Activated T-cell treated with anti-CD3 and anti-CD28 coated beads for 4 hours (primary cell): ENCODE results near the gene NELL2.
"Not testable (repeated sequence)": the region's sequence is repeated elsewhere in the genome, so short reads cannot be mapped to it uniquely, and the experiment has no call there.

Source experiments
- DNase-seq: peaks from one replicate; pipeline ENCODE4 v3.0.0-alpha.2; 2020

Gene NELL2

GRCh38 chr12:44847403-44847802 lies 28.7 kb downstream of the NELL2 start:
- DNase-seq: no peak

GRCh38 chr12:44846826-44847225 lies 29.3 kb downstream of the NELL2 start:
- DNase-seq: no peak

GRCh38 chr12:44842669-44843068 lies 33.4 kb downstream of the NELL2 start:
- DNase-seq: no peak

- DNase-seq: no peak
Observed at GRCh38 chr12:44839785-44840184, 36.3 kb downstream of the NELL2 start.

- DNase-seq: no peak
Observed at GRCh38 chr12:44837114-44837755, 38.9 kb downstream of the NELL2 start.

GRCh38 chr12:44835641-44836379 lies 40.3 kb downstream of the NELL2 start:
- DNase-seq: no peak

- not testable (repeated sequence) for DNase-seq
Observed at GRCh38 chr12:44834996-44835395, 41.1 kb downstream of the NELL2 start.

- no peak for DNase-seq
Observed at GRCh38 chr12:44833561-44833960, 42.6 kb downstream of the NELL2 start.

GRCh38 chr12:44830566-44831055 lies 45.5 kb downstream of the NELL2 start:
- DNase-seq: no peak

GRCh38 chr12:44829045-44829444 lies 47.1 kb downstream of the NELL2 start:
- DNase-seq: no peak

GRCh38 chr12:44827832-44828438 lies 48.2 kb downstream of the NELL2 start:
- DNase-seq: no peak

GRCh38 chr12:44821702-44822101 lies 54.4 kb downstream of the NELL2 start:
- DNase-seq: not testable (repeated sequence)

- no peak for DNase-seq
Observed at GRCh38 chr12:44819884-44820283, 56.2 kb downstream of the NELL2 start.

- DNase-seq: no peak
Observed at GRCh38 chr12:44817687-44818086, 58.4 kb downstream of the NELL2 start.

GRCh38 chr12:44816446-44817017 lies 59.6 kb downstream of the NELL2 start:
- no peak for DNase-seq

- peak; percentile 42 for DNase-seq
Observed at GRCh38 chr12:44812062-44812461, 64.1 kb downstream of the NELL2 start.

GRCh38 chr12:44804068-44804467 lies 72.0 kb downstream of the NELL2 start:
- DNase-seq: no peak

GRCh38 chr12:44795970-44796369 lies 80.1 kb downstream of the NELL2 start:
- no peak for DNase-seq

- DNase-seq: no peak
Observed at GRCh38 chr12:44788731-44789130, 87.4 kb downstream of the NELL2 start.

- no peak for DNase-seq
Observed at GRCh38 chr12:44780221-44780790, 95.8 kb downstream of the NELL2 start.

GRCh38 chr12:44779766-44780165 lies 96.3 kb downstream of the NELL2 start:
- no peak for DNase-seq

GRCh38 chr12:44778863-44779262 lies 97.3 kb downstream of the NELL2 start:
- no peak for DNase-seq

- no peak for DNase-seq
Observed at GRCh38 chr12:44777044-44777443, 99.1 kb downstream of the NELL2 start.
